ENCODE results near the gene DMD.

Gene DMD

GRCh38 chrX:31266203-31267076, 1944.9 kb downstream of the DMD start:
- peak; percentile 17 for DNase-seq

DNA sequence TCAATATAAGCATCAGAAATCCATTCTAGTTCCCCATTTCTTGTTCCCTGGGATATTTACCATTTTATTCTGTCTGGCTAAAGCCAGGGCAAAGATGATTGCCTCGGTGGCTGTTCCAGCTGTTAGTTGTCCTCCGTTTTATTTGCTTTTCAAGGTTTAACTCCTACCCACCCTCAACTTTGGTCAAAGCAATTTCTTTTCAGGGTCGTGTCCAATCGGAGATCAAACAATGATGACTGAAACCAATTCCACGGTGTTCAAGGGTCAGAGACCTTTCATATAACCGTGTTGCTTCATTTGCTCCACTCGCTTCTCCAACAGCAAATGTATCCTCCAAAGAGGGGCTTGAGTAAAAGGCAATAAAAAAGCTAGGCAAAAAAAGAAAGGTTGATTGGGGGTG, 1946.0 kb downstream of the DMD start:
- no peak for DNase-seq

DNA sequence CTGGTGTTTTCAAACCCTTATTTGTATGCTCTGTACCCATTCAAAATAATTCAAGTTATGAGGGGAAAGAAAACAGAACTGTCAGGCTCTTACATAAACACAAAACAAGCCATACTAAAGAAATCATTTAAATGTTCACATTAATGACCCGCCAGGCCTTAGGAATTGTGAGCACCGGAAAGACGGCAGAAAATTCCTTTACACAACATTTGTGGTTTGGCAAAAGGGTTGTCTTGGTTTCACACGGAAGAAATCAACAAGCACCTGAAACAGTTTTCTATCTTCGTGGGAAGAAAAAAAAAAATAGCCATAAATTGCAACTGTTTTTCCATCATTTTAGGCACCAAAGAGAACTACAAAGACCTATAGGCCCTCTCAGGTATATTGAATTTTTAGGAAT, 1951.0 kb downstream of the DMD start:
- DNase-seq = no peak

DNA sequence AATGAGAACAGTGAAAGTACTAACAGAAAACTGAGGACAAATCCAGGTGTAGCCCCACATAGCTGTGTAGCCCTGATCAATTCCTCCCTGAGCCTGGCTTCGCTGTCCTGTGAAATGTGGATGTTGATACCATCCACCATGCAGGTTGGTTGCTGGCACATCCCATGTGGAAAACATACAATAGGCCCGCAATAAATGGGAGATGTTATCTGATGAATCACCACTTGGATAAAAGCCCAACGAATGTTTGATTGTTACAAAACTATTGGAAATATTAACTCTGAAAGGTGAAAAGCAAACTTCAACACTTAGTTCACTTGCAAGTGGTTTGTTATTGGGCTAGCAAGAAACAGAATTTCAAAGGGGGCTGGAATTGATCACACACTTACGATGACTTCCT, 1953.2 kb downstream of the DMD start:
- no peak for DNase-seq

- DNase-seq = no peak
Observed at GRCh38 chrX:31255310-31256033, 1955.9 kb downstream of the DMD start.

GRCh38 chrX:31252133-31252532, 1959.2 kb downstream of the DMD start:
- DNase-seq = no peak

GRCh38 chrX:31251336-31251735, 1960.0 kb downstream of the DMD start:
- no peak for DNase-seq

- DNase-seq = no peak
Observed at GRCh38 chrX:31245714-31246113, 1965.6 kb downstream of the DMD start.

DNA sequence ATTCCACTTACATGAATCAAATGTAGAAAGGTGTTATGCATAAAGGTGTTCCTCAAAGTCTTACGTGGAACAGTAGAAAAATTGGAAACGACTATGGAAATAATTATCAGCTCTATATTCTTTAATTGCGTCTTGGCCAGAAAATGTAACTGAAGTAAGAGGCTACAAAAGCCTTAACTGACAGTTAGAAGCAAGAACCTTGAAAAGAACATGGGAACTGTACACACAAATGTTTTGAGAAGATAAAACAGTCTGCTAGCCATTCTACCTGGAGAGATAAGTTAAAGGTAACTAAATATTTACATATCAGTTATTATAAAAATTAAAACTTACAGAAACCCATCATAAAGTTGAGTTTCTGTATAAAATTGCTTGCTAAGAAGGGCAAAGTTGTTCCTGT, 1967.5 kb downstream of the DMD start:
- DNase-seq = no peak

DNA sequence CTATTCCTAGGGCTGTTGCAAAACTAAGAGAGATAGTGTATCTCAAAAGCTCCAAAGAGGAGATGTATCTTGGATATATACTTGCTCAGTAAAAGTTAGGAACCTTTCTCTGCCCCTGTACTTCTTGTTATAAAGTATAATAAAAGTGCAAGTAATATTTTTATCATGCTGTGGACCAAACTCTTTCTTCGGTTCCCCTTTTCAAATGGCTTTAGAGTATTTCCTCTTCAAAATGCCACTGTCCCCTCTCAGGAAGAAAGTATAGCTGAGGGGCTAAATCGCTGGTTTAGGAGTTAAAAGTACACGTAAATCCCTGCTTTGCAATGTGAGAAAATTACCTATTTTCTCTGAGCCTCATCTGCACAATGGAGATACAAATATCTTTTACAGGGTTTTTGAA, 1970.4 kb downstream of the DMD start:
- DNase-seq = no peak

GRCh38 chrX:31237189-31237588, 1974.2 kb downstream of the DMD start:
- no peak for DNase-seq

- no peak for DNase-seq
Observed at GRCh38 chrX:31236231-31236630, 1975.1 kb downstream of the DMD start.

DNA sequence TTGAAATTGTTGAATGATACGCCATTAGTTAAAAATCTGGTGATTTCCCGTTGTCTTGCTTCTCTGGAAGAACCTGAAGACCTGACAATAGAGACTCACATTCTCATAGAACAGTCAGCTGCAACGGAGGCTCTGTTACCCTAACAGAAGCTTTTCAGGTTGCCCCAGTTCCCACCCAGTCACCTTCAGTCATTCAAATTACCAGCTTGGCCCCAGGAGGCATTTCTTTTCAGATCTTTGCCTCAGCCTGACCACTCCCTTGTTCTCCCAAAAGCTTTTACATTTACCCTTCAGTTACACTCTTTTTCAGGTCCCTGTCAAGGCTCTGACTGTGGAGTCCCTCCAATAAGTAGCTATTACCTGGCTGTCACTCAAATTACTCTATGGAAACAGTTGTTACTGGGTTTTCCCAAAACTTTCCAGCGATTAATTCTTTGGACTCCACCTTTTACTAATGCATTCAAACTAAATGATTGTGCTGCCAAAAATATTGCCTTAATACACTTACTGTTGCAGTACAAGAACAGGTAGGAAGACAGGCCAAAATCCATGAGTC, 1977.3 kb downstream of the DMD start:
- no peak for DNase-seq

GRCh38 chrX:31232506-31232905, 1978.8 kb downstream of the DMD start:
- no peak for DNase-seq

GRCh38 chrX:31228909-31229308, 1982.4 kb downstream of the DMD start:
- DNase-seq = no peak

GRCh38 chrX:31228415-31228832, 1982.9 kb downstream of the DMD start:
- DNase-seq = peak; percentile 66

GRCh38 chrX:31227250-31227649, 1984.1 kb downstream of the DMD start:
- peak; percentile 83 for DNase-seq

- no peak for DNase-seq
Observed at GRCh38 chrX:31225819-31226218, 1985.5 kb downstream of the DMD start.

GRCh38 chrX:31224381-31225012, 1986.9 kb downstream of the DMD start:
- peak; percentile 60 for DNase-seq

DNA sequence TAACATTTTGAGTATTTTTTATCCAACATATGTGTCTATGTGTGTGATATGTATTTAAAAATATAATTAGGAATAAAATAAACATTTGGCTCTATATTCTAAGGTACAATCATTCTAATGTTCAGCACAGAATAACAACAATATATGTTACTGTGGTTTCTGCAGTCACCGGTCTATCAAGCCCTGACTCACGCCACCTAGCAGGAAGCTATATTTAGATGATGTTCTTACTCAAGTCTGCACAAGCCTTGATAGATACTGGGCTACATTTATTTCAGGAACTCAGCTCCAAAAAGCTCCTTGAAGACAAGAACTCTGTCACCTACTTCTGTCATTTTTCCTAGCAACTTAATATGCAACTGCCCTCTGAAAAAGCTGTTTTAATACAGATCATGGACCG, 1987.5 kb downstream of the DMD start:
- peak; percentile 71 for DNase-seq

GRCh38 chrX:31222946-31223345, 1988.4 kb downstream of the DMD start:
- DNase-seq = no peak

DNA sequence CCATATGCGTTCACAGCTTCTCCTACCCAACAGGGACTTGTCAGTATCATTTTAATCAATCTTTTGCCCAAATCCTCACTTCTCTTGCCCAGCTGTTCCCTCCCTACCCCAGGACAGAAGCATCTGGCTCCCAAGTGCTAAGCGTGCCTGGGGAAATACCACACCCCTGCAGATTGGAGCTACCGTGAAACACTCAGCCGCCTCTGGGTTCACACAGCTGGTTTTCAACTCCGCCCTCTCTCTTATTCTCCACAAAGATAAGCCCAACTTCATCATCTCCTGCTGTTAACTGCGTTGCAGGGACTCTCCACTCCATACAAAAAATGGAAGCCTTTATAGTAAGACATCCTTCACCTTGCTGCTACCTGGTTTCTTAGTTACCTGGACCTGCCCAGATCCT, 1992.2 kb downstream of the DMD start:
- DNase-seq = no peak

DNA sequence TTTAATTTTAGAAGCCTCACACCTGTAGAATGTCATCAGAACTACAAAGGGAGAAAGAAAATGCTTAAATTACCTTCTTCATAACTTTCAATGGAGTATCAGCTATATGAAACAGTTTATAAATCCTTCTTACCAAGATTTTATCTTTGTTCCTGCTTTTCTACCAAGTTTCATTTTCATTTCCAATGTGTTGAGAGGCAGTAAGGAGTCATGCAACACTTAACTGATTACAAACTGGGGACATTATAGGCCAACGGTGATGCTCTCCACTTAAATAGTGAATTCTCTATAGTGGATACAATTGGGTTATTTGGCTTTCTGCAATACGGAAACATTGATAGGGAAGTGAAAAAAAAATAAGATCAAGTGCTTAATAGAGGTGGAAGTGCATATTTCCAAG, 1994.3 kb downstream of the DMD start:
- no peak for DNase-seq

All from fibroblast of skin of back (primary cell).